K562 (cell line): ENCODE data around the gene LGR6. TPM values are rescaled to one million over a fixed set of nuclear protein-coding genes. Genes with fewer than 3 reads are reported as not detected.

Experiments
- CCAR2 ChIP-seq: fragments of 200-400 bp; formaldehyde crosslinking; IDR thresholded peaks from 2 replicates; pipeline ENCODE4 v1.6.1; 2017; ENCODE audit warnings: mild to moderate bottlenecking, low read depth, low read length
- CSDE1 ChIP-seq, 2 experiments: fragments of 450-650 bp; IDR thresholded peaks; 2 replicates each; pipeline ENCODE4 v1.6.1; 2016; ENCODE audit warnings: mild to moderate bottlenecking in 1 of 2
- CTBP1 ChIP-seq: fragments of 450-650 bp; IDR thresholded peaks from 2 replicates; pipeline ENCODE4 v1.6.1; 2016; ENCODE audit warnings: borderline replicate concordance
- DPF2 ChIP-seq: fragments of 450-650 bp; IDR thresholded peaks from 2 replicates; pipeline ENCODE4 v1.6.1; 2016
- FOXK2 ChIP-seq, 2 experiments: fragments of 450-650 bp; IDR thresholded peaks in 1 of 2; conservative IDR thresholded peaks in 1 of 2; 2 replicates each; pipeline ENCODE4 v1.6.1; 2016; ENCODE audit warnings: low read depth in 2 of 2, mild to moderate bottlenecking in 1 of 2
- GATA2 ChIP-seq: sonication (generic); formaldehyde crosslinking; IDR thresholded peaks from 2 replicates; pipeline ENCODE4 v1.4.0; 2020; ENCODE audit warnings: mild to moderate bottlenecking, missing genetic modification reagents
- LCOR ChIP-seq: sonication (generic); formaldehyde crosslinking; IDR thresholded peaks from 2 replicates; pipeline ENCODE4 v1.8.0; 2022; ENCODE audit warnings: mild to moderate bottlenecking, missing genetic modification reagents
- RFX1 ChIP-seq: fragments of 450-650 bp; IDR thresholded peaks from 2 replicates; pipeline ENCODE4 v1.6.1; 2016; ENCODE audit warnings: mild to moderate bottlenecking, moderate library complexity
- SIX5 ChIP-seq, 2 experiments: IDR thresholded peaks; 2 replicates each; pipeline ENCODE4 v1.6.1; 2011; ENCODE audit warnings: low read length in 2 of 2, borderline replicate concordance in 1 of 2, low read depth in 1 of 2, mild to moderate bottlenecking in 1 of 2, moderate library complexity in 1 of 2; ENCODE audit not compliant: insufficient read depth in 1 of 2
- SRF ChIP-seq, 2 experiments: fragments of 250-450, 450-650 bp in 1 of 2; sonication (Bioruptor Pico) in 1 of 2; sonication (generic) in 1 of 2; formaldehyde crosslinking; IDR thresholded peaks; 2 replicates each; pipeline versions ENCODE4 v1.5.0 to v1.5.1; 2020 to 2022; ENCODE audit warnings: mild to moderate bottlenecking in 1 of 2, missing genetic modification reagents in 1 of 2
- TEAD4 ChIP-seq, 2 experiments: sonication (generic) in 1 of 2; formaldehyde crosslinking in 1 of 2; IDR thresholded peaks; 2 replicates each; pipeline versions ENCODE4 v1.6.1 to v1.8.0; 2012 to 2022; ENCODE audit warnings: borderline replicate concordance in 1 of 2, inconsistent platforms in 1 of 2, low read length in 1 of 2, mild to moderate bottlenecking in 1 of 2, missing genetic modification reagents in 1 of 2
- ZNF695 ChIP-seq: fragments of 450-650 bp; formaldehyde crosslinking; IDR thresholded peaks from 2 replicates; pipeline ENCODE4 v1.4.0; 2020; ENCODE audit warnings: mild to moderate bottlenecking, moderate library complexity
- ZNF766 ChIP-seq: fragments of 200-800 bp; sonication (Bioruptor generic); conservative IDR thresholded peaks from 2 replicates; pipeline ENCODE4 v1.6.1; 2016; ENCODE audit warnings: missing genetic modification characterization, missing compliant biosample characterization
- ZNF780A ChIP-seq: fragments of 250-450 bp; sonication (Bioruptor Pico); IDR thresholded peaks from 2 replicates; pipeline ENCODE4 v1.5.0; 2021; ENCODE audit warnings: mild to moderate bottlenecking
- polyA plus RNA-seq, 8 experiments: library from polyadenylated mRNA; depleted of rRNA in 4 of 8; stranded (reverse) in 5 of 8; unstranded in 3 of 8; fragments of >200 nt; fragmentation: Nextera tagmentation in 2 of 8; fragmentation: Illumina TruSeq in 1 of 8; extraction: Ambion mirVana in 2 of 8; extraction: Trizol in 1 of 8; gene quantifications; 2 replicates each; pipeline versions ENCODE4 v1.2.1 to v1.2.3, GENCODE V29; 2011 to 2014; ENCODE audit warnings: inconsistent platforms in 1 of 8, missing spikeins in 1 of 8
- total RNA-seq, 7 experiments: library from RNA; depleted of rRNA in 6 of 7; stranded (reverse); fragments of >200 nt in 6 of 7; fragmentation: Illumina TruSeq in 2 of 7; extraction: Trizol in 2 of 7; gene quantifications; 2 replicates each; pipeline versions ENCODE4 v1.2.1 to v1.2.3, GENCODE V29; 2011 to 2021; ENCODE audit warnings: low replicate concordance in 1 of 7
- TF ChIP-seq, protein P1 (sequence below): fragments of 250-450 bp; sonication (Bioruptor Pico); IDR thresholded peaks from 2 replicates; pipeline ENCODE4 v1.5.1; 2021; ENCODE audit warnings: mild to moderate bottlenecking
- TF ChIP-seq, protein P2 (sequence below): sonication (generic); formaldehyde crosslinking; IDR thresholded peaks from 2 replicates; pipeline ENCODE4 v1.8.0; 2022; ENCODE audit warnings: missing genetic modification reagents, mild to moderate bottlenecking, borderline replicate concordance
- TF ChIP-seq, protein P3 (sequence below): fragments of 450-650 bp; IDR thresholded peaks from 2 replicates; pipeline ENCODE4 v1.7.1; 2018; ENCODE audit warnings: mild to moderate bottlenecking, low read depth; ENCODE audit not compliant: partially characterized antibody

LGR6 gene
- total and polyA plus RNA-seq, 9 of the 15 experiments (the other 6 are each of a cell fraction or from before 2014, with no cell fraction given), result 0.01 to 0.54 (median 0.17) TPM; not detected in 1

GRCh38 chr1:202349206-202349928, 155.8 kb downstream of the LGR6 start (continued):
- TF ChIP-seq SRF (CRISPR knock-in tag; IDR thresholded peaks at IDR 0.05) (peak in 1 of 2 experiments; percentile 46; a peak in 1 of 4 replicates), CSDE1 (IDR thresholded peaks at IDR 0.05) (peak in 1 of 2 experiments; percentile 96; a peak in 2 of 4 replicates), CTBP1 (0 out of 2 replicates have a peak, but pooled peaks have one; percentile 2), LCOR (CRISPR knock-in tag) (peak; percentile 17; the same call in 1 of the 2 replicates), RFX1 (peak; percentile 99), CCAR2 (no peak), GATA2 (CRISPR knock-in tag) (0 out of 2 replicates have a peak, but pooled peaks have one; percentile 31), ZNF766 (CRISPR knock-in tag) (no peak), SIX5 (IDR thresholded peaks at IDR 0.05; ENCODE audit: borderline replicate concordance in 1 of 2, insufficient read depth in 1 of 2, low read depth in 1 of 2, low read length in 2 of 2) (no peak), TEAD4 (IDR thresholded peaks at IDR 0.05; ENCODE audit: low read length) (peak; percentile 3; the same call in 1 of the 2 replicates), TEAD4 (CRISPR knock-in tag; IDR thresholded peaks at IDR 0.05; ENCODE audit: borderline replicate concordance) (no peak), FOXK2 (conservative IDR thresholded peaks at IDR 0.05 in 1 of 2, IDR thresholded peaks at IDR 0.05 in 1 of 2; ENCODE audit: low read depth in 2 of 2) (peak in 1 of 2 experiments; percentile 0; a peak in 1 of 4 replicates), ZNF780A (0 out of 2 replicates have a peak, but pooled peaks have one; percentile 29), ZNF695 (CRISPR knock-in tag) (no peak), DPF2 (peak; percentile 49; the same call in 1 of the 2 replicates)
- TF ChIP-seq, protein P1, sequence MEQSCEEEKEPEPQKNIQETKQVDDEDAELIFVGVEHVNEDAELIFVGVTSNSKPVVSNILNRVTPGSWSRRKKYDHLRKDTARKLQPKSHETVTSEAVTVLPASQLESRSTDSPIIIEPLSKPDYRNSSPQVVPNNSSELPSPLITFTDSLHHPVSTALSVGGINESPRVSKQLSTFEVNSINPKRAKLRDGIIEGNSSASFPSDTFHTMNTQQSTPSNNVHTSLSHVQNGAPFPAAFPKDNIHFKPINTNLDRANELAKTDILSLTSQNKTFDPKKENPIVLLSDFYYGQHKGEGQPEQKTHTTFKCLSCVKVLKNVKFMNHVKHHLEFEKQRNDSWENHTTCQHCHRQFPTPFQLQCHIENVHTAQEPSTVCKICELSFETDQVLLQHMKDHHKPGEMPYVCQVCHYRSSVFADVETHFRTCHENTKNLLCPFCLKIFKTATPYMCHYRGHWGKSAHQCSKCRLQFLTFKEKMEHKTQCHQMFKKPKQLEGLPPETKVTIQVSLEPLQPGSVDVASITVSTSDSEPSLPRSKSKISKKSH (CRISPR knock-in tag), result no peak
- TF ChIP-seq, protein P2, sequence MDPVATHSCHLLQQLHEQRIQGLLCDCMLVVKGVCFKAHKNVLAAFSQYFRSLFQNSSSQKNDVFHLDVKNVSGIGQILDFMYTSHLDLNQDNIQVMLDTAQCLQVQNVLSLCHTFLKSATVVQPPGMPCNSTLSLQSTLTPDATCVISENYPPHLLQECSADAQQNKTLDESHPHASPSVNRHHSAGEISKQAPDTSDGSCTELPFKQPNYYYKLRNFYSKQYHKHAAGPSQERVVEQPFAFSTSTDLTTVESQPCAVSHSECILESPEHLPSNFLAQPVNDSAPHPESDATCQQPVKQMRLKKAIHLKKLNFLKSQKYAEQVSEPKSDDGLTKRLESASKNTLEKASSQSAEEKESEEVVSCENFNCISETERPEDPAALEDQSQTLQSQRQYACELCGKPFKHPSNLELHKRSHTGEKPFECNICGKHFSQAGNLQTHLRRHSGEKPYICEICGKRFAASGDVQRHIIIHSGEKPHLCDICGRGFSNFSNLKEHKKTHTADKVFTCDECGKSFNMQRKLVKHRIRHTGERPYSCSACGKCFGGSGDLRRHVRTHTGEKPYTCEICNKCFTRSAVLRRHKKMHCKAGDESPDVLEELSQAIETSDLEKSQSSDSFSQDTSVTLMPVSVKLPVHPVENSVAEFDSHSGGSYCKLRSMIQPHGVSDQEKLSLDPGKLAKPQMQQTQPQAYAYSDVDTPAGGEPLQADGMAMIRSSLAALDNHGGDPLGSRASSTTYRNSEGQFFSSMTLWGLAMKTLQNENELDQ (CRISPR knock-in tag), result 0 out of 2 replicates have a peak, but pooled peaks have one; percentile 22
- TF ChIP-seq, protein P3, sequence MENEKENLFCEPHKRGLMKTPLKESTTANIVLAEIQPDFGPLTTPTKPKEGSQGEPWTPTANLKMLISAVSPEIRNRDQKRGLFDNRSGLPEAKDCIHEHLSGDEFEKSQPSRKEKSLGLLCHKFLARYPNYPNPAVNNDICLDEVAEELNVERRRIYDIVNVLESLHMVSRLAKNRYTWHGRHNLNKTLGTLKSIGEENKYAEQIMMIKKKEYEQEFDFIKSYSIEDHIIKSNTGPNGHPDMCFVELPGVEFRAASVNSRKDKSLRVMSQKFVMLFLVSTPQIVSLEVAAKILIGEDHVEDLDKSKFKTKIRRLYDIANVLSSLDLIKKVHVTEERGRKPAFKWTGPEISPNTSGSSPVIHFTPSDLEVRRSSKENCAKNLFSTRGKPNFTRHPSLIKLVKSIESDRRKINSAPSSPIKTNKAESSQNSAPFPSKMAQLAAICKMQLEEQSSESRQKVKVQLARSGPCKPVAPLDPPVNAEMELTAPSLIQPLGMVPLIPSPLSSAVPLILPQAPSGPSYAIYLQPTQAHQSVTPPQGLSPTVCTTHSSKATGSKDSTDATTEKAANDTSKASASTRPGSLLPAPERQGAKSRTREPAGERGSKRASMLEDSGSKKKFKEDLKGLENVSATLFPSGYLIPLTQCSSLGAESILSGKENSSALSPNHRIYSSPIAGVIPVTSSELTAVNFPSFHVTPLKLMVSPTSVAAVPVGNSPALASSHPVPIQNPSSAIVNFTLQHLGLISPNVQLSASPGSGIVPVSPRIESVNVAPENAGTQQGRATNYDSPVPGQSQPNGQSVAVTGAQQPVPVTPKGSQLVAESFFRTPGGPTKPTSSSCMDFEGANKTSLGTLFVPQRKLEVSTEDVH, result no peak
